T47D (cell line): ENCODE data around the gene PIK3R1.
A peak's percentile ranks its signal among the peaks of the same experiment; 100 is the strongest.

ENCODE experiments used
- DNase-seq, 2 experiments: peaks; one replicate each; pipeline versions ENCODE4 v3.0.0 to v3.0.0-alpha.2; 2011 to 2012; ENCODE audit warnings: low read depth in 1 of 2, low spot score in 1 of 2
- JUND ChIP-seq: IDR thresholded peaks from 2 replicates; pipeline ENCODE4 v1.6.1; 2012; ENCODE audit warnings: low read depth
- in situ Hi-C: cut with HindIII; loops from 2 replicates; pipeline ENCODE4 v1.10.0; 2016; ENCODE audit warnings: low sequenced_read_pairs, low pct_unique_long_range_greater_than_20kb

The PIK3R1 gene

DNA sequence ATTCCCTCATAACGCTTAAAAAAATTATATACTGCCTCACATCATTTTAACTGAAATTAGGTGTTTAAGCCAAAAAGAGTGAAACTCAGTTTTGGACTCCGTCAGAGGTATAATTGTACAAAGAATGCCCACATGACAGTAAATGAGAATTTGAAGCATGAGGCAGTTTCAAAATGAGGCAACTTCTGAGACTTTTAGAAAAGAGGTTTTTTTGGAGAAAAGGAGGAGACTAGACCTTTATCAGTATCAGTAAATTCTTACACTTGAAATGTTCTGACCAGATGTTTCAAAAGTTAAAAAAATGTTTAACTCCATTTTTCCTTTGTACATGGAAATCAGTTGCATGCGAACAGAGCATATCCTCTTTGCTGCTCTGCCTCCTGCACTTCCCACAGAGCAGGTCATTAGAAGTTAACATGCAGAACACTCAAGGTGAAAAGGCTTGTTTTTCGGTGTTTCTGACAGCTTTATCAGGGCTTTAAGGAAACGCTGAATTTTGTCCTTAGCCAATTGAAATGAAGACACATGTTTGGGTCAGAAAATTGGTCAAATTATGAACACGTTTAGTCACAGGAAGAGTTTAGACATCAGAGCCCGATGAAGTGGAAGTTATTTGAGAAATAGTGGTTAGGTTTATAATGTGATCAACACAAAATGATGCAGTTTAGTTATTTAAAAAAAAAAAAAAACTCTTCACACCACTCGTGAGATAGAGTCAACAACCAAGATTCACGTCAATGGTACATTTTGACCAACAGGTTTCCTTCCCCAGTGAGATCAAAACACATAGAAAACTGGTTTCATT, 59.5 kb downstream of the PIK3R1 start:
- in situ Hi-C loops, result no loop called here
- TF ChIP-seq JUND, result no peak
- no peak for DNase-seq

- in situ Hi-C loops, result no loop called here
- DNase-seq, result no peak
- no peak for TF ChIP-seq JUND
Observed at GRCh38 chr5:68276740-68277139, 61.2 kb downstream of the PIK3R1 start.

GRCh38 chr5:68277431-68277830, 61.9 kb downstream of the PIK3R1 start:
- no peak for TF ChIP-seq JUND
- DNase-seq, result no peak
- in situ Hi-C loops, result no loop called here

- TF ChIP-seq JUND, result no peak
- in situ Hi-C loops, result no loop called here
- DNase-seq, result no peak
Observed at GRCh38 chr5:68279984-68280383, 64.4 kb downstream of the PIK3R1 start.

- DNase-seq, result no peak
- TF ChIP-seq JUND, result no peak
- in situ Hi-C loops, result no loop called here
Observed at GRCh38 chr5:68282001-68282400, 66.4 kb downstream of the PIK3R1 start.

- in situ Hi-C loops, result no loop called here
- no peak for DNase-seq
- TF ChIP-seq JUND, result no peak
Observed at GRCh38 chr5:68283766-68284165, 68.2 kb downstream of the PIK3R1 start.

GRCh38 chr5:68285075-68285840, 69.7 kb downstream of the PIK3R1 start:
- DNase-seq, result no peak
- in situ Hi-C loops, result no loop called here
- TF ChIP-seq JUND, result no peak

DNA sequence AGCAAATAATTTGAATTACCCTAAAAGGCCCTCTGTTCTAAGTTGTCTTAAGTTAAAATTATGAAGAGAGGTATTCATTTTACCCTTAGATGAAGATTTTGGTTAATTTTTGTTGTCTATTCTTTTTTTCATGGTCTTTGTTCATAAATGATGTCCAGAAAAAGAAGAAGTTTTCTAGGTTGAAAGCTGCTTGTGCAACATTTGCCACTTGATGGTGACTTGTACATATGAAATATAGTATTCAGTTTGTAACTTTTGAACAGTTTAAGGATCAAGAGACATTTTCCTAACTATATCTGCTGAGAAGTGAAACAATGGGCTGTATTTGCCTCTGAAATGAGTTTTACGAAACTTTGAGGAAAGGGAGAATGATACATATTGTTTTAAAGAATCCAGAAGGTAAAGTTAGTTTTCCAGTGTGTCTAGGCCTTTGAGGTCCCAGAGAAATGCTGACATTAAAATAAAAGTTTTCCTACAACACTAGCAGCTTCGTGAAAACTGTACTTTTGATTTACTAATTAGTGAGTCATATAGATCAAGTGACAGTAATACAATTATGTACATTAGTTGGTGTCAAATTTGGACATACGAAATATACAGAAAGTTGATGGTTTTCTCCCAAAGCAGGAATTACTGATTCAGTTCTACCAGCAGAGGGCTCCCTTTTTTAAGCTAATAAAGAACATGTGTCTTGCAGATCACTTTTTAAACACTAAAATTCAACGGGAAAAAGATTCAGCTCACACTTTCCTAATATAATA, 70.5 kb downstream of the PIK3R1 start:
- in situ Hi-C loops, result no loop called here
- TF ChIP-seq JUND, result no peak
- peak; percentile 18 to 66 for DNase-seq

GRCh38 chr5:68286612-68286912, 71.0 kb downstream of the PIK3R1 start:
- in situ Hi-C loops, result no loop called here
- DNase-seq, result no peak
- no peak for TF ChIP-seq JUND

- no peak for TF ChIP-seq JUND
- no peak for DNase-seq
- in situ Hi-C loops, result no loop called here
Observed at GRCh38 chr5:68287631-68287975, 72.0 kb downstream of the PIK3R1 start.

- in situ Hi-C loops, result no loop called here
- DNase-seq, result peak; percentile 43 to 89
- no peak for TF ChIP-seq JUND
Observed at GRCh38 chr5:68287976-68288706, 72.6 kb downstream of the PIK3R1 start.

GRCh38 chr5:68288707-68289134, 73.2 kb downstream of the PIK3R1 start:
- TF ChIP-seq JUND, result no peak
- DNase-seq, result peak; percentile 18 to 58
- in situ Hi-C loops, result no loop called here
